SKM-1 (cell line): ENCODE measurements around the gene AMIGO3.
"Not testable (repeated sequence)": the region's sequence is repeated elsewhere in the genome, so short reads cannot be mapped to it uniquely, and the experiment has no call there.

ENCODE experiments used
- DNase-seq: peaks from one replicate; lab custom pipeline; 2025; ENCODE audit not compliant: unreplicated experiment; lab: John Stamatoyannopoulos, UW

AMIGO3 gene

GRCh38 chr3:49689908-49690624 is 29.4 kb downstream of the AMIGO3 start:
- DNase-seq = not testable (repeated sequence)

- no peak for DNase-seq
Measured at GRCh38 chr3:49689046-49689907, 30.2 kb downstream of the AMIGO3 start, which contains the start of the genes MST1 and RNF123. Gene MST1, minus strand, starts transcription at chr3:49689474. Its CDS starts 783 bp downstream, at chr3:49688691. Gene RNF123, plus strand, starts transcription at chr3:49689557. Its CDS starts 1,609 bp downstream, at chr3:49691166.

DNA sequence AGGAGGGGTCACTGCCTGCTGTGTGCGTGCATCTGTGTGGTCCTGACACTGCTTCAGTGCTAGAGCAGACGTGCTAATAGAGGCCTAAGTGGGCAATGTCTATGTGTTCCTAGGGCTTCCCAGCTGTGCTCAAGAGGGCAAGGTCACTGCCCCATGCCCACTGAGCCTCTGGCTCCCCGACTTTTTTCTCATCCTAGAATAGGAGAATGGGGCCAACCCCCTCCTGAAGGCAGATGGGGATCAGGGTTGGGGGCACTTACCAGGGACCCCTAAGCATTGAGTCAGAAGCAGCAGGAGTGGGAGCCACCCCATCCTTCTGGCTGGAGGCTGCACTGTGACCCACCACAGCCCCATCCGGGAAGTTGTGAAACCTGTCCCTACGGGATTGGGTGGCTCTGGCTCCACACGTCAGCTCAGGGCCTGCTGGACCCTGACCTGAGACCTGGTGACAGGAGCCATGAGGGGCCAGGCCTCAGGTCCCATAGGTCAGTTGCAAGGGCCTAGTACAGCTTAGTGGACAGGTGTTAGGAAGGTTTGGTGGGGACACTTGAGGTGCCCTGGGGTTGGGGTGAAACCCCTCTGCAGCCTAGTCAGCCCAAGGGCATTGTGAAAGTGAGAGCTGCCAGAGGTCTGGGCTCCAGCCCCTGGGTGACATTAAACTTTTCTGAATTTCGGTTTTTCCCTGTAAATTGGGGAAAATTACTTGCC is 31.0 kb downstream of the AMIGO3 start:
- DNase-seq = not testable (repeated sequence)

- DNase-seq = not testable (repeated sequence)
Measured at GRCh38 chr3:49687424-49687795, 32.1 kb downstream of the AMIGO3 start.

DNA sequence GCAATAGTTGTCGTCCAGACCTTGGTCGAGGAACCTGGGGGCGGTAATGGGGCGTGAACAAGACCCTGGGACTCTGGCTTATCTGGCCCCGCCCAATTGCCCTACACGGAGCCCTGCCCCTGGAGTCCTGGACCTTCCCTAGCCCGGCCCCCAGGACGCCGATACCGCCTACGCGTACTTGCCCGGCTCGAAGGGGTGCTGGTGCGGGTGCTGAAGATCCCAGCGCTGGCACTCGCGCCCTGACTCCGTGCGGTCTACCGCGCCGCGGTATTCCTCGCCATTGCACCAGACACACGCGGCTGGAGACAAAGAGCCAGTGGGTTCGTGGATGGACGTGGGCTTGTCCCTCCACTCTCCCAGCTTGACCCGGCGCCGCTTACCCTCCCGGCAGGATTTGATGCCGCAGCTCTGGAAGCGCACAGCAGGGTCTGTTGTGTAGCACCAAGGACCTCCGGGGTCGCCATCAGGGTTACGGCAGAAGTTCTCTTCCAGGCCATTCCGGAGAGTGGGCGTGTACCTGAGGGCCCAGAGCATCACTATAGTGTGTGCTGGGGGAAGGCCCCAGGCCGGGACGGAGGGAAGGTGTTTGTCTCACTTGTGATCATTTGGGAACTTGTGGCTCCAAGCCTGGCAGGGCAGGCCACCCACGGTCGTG is 32.6 kb downstream of the AMIGO3 start:
- not testable (repeated sequence) for DNase-seq

- not testable (repeated sequence) for DNase-seq
Measured at GRCh38 chr3:49686346-49686745, 33.1 kb downstream of the AMIGO3 start.

- DNase-seq = not testable (repeated sequence)
Measured at GRCh38 chr3:49685846-49686245, 33.6 kb downstream of the AMIGO3 start.

GRCh38 chr3:49685103-49685502 is 34.4 kb downstream of the AMIGO3 start:
- DNase-seq = not testable (repeated sequence)

GRCh38 chr3:49684453-49684852 is 35.0 kb downstream of the AMIGO3 start:
- not testable (repeated sequence) for DNase-seq

DNA sequence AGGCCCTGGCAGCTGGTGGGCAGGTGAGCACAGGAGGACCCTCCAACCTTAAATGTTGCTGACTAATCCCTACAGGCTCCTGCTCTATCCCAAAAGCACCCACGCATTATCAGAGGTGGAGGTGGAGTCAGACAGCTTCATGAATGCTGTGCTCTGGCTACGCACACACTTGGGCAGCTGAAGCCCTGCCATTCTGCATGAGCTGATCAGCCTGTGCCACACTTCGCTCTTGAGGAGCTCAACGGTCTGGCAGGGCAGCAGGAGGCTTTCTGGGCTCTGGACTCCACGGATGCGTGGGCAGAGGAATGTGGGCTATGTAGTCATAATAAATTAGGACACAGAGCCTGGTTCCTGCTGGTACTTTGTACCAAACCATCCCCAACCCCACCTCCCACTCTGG is 36.3 kb downstream of the AMIGO3 start:
- no peak for DNase-seq

- no peak for DNase-seq
Measured at GRCh38 chr3:49681543-49681942, 37.9 kb downstream of the AMIGO3 start.

- no peak for DNase-seq
Measured at GRCh38 chr3:49681232-49681522, 38.3 kb downstream of the AMIGO3 start.

DNA sequence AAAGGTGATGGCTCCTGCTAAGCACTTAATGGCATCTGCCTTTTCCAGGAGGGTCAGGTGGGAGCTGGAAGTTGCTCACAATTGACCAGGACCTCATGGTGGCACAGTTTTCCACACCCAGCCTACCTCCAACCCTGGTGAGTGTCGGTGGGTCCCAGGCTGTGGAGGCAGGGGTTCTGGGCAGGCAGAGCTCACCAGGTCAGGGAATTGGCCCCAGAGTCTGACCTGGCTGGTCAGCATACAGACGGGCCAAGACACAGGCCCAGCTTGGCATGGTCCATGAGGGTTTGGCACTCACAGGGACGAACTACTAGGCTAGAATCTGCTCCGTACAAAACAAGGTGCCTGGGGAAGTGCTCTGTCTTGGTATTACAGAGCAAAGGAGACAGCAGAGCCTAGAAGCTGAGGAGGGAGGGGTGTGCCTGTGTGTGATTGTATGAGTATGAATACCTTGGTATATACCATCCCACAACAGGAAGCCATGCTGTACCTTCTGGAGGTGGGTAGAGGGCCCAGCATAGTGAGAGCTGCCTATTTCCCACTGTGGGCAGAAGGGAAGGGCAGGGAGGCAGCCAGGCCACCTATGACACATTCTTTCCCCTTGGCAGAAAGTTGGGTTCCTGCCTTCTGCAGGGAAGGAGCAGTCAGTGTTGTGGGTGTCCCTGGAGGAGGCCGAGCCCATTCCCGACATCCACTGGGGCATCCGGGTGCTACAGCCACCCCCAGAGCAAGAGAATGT is 38.8 kb downstream of the AMIGO3 start:
- DNase-seq = no peak

- no peak for DNase-seq
Measured at GRCh38 chr3:49675912-49676311, 43.6 kb downstream of the AMIGO3 start.

GRCh38 chr3:49674497-49674983 is 44.9 kb downstream of the AMIGO3 start:
- DNase-seq = no peak

DNA sequence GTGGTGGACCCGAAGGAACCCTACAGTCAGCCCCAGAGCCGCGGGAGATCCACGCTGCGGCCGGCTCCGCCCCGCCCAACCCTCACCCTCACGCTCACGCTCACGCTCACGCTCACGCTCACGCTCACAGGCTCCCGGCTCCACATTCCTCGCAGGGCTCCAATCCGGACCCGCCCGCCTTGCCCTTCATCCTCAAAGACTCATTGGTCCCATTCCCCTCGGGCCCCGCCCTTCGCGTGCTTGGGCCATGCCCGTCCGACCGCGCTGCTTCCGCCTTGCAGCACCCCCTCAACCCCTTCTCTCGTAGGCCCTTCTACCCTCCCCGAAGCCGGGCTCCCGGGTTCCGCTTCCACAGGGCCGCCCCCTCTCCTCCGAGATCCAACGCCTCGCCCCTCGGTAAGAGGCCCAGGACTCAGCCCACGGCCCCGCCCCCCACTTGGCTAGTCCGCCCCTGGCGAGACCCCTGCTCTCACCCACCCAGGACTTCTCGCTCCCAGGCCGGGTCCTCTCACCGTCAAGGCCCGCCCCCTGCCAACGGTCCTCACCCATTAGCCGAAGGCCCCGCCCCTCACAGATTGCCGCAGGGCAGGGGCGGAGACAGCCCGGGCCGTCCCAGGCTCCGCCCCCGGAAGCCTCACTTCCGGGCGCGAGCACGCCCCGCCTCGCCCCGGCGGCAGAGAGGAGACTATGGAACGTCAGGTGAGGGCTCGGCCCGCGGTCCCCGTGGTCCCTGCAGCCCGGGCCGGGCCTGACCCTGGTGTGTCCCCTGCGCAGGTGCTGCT is 45.6 kb downstream of the AMIGO3 start, which contains the start of gene APEH:
APEH (plus strand) TSS at position 637 of the 782 bp plus-strand sequence; CDS start at position 688, 51 bp downstream.
- DNase-seq = no peak

DNA sequence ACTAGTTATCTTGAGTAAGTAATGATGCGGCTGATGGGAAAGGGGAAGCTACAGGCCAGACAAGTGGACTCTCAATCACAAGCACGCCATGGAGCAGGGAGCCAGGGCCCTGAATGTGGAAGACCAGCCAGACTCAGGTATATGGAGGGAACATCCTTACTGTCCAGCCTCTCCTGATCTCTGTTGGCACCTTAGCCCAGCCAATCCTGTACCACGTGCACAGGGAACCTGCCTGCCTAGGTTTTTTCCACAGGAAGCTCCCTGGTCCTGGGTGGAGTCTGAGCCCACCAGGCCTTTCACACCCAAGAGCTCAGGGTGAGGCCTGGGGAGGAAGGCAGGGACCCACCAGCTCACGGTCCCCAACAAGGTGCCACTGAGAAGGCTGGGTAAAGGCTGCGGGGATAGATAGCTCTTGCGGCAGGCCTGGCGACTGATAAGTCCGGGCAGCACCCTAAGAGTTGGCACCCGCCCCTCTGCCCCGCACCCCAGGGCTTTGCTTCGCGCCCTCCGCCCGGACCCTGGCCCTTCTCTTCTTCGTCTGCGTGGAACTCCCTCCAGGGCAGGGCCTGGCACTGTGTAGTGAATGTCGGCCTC is 46.3 kb downstream of the AMIGO3 start:
- no peak for DNase-seq

DNA sequence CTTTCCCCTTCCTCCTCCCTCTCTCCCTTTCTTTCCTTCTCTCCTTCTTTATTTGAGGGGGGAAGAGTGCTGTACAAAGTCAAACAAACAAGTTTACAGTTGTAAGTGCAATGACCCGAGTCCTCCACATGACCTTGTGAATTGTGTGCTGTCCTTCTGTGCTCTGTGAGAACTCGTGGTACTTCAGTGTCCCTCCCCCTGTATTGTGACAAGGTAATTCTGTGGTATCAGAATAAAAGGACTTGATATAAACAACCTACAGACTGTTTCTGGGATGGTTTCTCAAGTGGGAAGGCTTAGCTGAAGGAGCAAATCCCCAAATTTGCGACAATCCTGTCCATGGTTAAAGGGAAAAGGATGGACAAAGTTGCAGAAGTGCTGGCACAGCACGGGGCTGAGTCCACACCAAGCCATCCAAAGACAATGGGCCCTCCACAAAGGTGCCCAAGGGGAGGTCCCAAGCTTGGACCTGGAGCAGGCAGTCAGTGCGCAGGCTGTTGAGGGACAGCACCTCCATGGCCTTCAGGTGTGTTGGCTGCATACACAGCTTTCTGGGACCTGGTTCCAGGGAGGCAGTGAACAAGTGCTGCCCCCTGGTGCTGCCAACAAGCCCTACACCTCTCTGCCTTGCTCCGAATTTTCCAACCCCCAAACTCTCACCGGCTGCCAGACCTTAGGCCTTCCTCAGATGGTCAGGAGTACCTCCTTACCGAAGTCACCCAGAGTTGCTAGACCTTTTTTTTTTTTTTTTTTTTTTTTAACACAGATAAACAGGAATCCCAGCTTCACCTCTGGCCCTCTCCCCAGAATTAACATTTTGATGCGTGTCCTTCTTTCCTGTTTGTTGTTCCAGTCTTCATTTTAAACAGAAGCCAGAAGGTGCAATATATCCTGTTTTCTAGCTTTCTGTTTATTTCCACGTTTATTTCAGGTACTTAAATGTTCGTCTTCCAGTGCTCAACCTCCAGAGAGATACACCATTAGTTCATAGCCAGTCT is 47.9 kb downstream of the AMIGO3 start:
- no peak for DNase-seq
